H9 (cell line): Measurements from ENCODE around the gene CLIP4. TPM values are rescaled to one million over a fixed set of nuclear protein-coding genes. Genes with fewer than 3 reads are reported as not detected.

Experiments used
- DNase-seq: peaks from one replicate; pipeline ENCODE4 v3.0.0-alpha.2; 2017
- H2AFZ ChIP-seq: one replicate; pipeline ENCODE4 v1.6.1; 2013; ENCODE audit warnings: mild to moderate bottlenecking, low read length, control low read depth, moderate library complexity
- H2AK5ac ChIP-seq: 2 replicates; pipeline ENCODE4 v1.6.1; 2013; ENCODE audit warnings: low read length, control low read depth, mixed read lengths; ENCODE audit not compliant: insufficient read length
- H2BK120ac ChIP-seq: one replicate; pipeline ENCODE4 v1.6.1; 2013; ENCODE audit warnings: low read depth, mild to moderate bottlenecking, low read length, control low read depth, inconsistent platforms; ENCODE audit not compliant: poor library complexity, severe bottlenecking
- H2BK12ac ChIP-seq: 2 replicates; pipeline ENCODE4 v1.6.1; 2013; ENCODE audit warnings: low read length, control low read depth, mixed read lengths, low read depth; ENCODE audit not compliant: insufficient read length
- H2BK15ac ChIP-seq: 2 replicates; pipeline ENCODE4 v1.6.1; 2013; ENCODE audit warnings: low read depth, low read length, control low read depth
- H2BK20ac ChIP-seq: one replicate; pipeline ENCODE4 v1.6.1; 2013; ENCODE audit warnings: low read depth, mild to moderate bottlenecking, low read length, control low read depth, inconsistent platforms; ENCODE audit not compliant: poor library complexity, severe bottlenecking
- H2BK5ac ChIP-seq: 2 replicates; pipeline ENCODE4 v1.6.1; 2013; ENCODE audit warnings: low read length, control low read depth, mixed read lengths; ENCODE audit not compliant: insufficient read length
- H3K14ac ChIP-seq: 2 replicates; pipeline ENCODE4 v1.6.1; 2013; ENCODE audit warnings: low read length, control low read depth; ENCODE audit not compliant: insufficient read depth
- H3K18ac ChIP-seq: 2 replicates; pipeline ENCODE4 v1.6.1; 2013; ENCODE audit warnings: low read depth, mild to moderate bottlenecking, mixed read lengths, low read length, control low read depth; ENCODE audit not compliant: insufficient read length
- H3K23ac ChIP-seq: 2 replicates; pipeline ENCODE4 v1.6.1; 2013; ENCODE audit warnings: low read length, control low read depth, mixed read lengths, low read depth; ENCODE audit not compliant: insufficient read length
- H3K23me2 ChIP-seq: 2 replicates; pipeline ENCODE4 v1.6.1; 2013; ENCODE audit warnings: low read depth, mild to moderate bottlenecking, mixed read lengths, low read length, control low read depth; ENCODE audit not compliant: insufficient read length, poor library complexity, severe bottlenecking
- H3K27ac ChIP-seq: 2 replicates; pipeline ENCODE4 v1.5.1; 2013; ENCODE audit warnings: low read length, control low read depth, mixed read lengths, low read depth; ENCODE audit not compliant: insufficient read length
- H3K27me3 ChIP-seq: 2 replicates; pipeline ENCODE4 v1.6.1; 2013; ENCODE audit warnings: low read length, control low read depth, inconsistent platforms; ENCODE audit not compliant: insufficient read depth
- H3K4ac ChIP-seq: 2 replicates; pipeline ENCODE4 v1.6.1; 2013; ENCODE audit warnings: low read depth, mild to moderate bottlenecking, control low read depth, inconsistent platforms, low read length, moderate library complexity
- H3K4me1 ChIP-seq: 2 replicates; pipeline ENCODE4 v1.6.1; 2013; ENCODE audit warnings: low read length, control low read depth, inconsistent platforms; ENCODE audit not compliant: insufficient read depth
- H3K4me2 ChIP-seq: 2 replicates; pipeline ENCODE4 v1.6.1; 2013; ENCODE audit warnings: low read length, control low read depth, mixed read lengths; ENCODE audit not compliant: insufficient read length, insufficient read depth
- H3K56ac ChIP-seq: 2 replicates; pipeline ENCODE4 v1.6.1; 2013; ENCODE audit warnings: low read depth, mild to moderate bottlenecking, mixed read lengths, low read length, control low read depth; ENCODE audit not compliant: insufficient read length
- H3K79me1 ChIP-seq: 2 replicates; pipeline ENCODE4 v1.6.1; 2013; ENCODE audit warnings: low read depth, mild to moderate bottlenecking, moderate library complexity, low read length, control low read depth, inconsistent platforms; ENCODE audit not compliant: insufficient read depth, poor library complexity, severe bottlenecking
- H3K79me2 ChIP-seq: 2 replicates; pipeline ENCODE4 v1.6.1; 2013; ENCODE audit warnings: low read length, control low read depth, inconsistent platforms; ENCODE audit not compliant: insufficient read depth
- H3K9ac ChIP-seq: 2 replicates; pipeline ENCODE4 v1.6.1; 2013; ENCODE audit warnings: low read length, control low read depth, mixed read lengths; ENCODE audit not compliant: insufficient read length; ENCODE audit errors: extremely low read depth
- H3K9me3 ChIP-seq: one replicate; pipeline ENCODE4 v1.6.1; 2013; ENCODE audit warnings: low read depth, low read length, inconsistent platforms; ENCODE audit not compliant: control insufficient read depth
- H3T11ph ChIP-seq: one replicate; pipeline ENCODE4 v1.6.1; 2013; ENCODE audit warnings: mild to moderate bottlenecking, low read length, control low read depth, inconsistent platforms
- H4K20me1 ChIP-seq: one replicate; pipeline ENCODE4 v1.6.1; 2013; ENCODE audit not compliant: control insufficient read depth, insufficient read length, insufficient read depth
- H4K5ac ChIP-seq: 2 replicates; pipeline ENCODE4 v1.6.1; 2013; ENCODE audit warnings: low read depth, mild to moderate bottlenecking, mixed read lengths, low read length, control low read depth; ENCODE audit not compliant: insufficient read length
- H4K8ac ChIP-seq: replicated peaks from 2 replicates; pipeline ENCODE4 v1.6.1; 2013; ENCODE audit warnings: low read length, control low read depth, mixed read lengths, low read depth; ENCODE audit not compliant: insufficient read length
- H4K91ac ChIP-seq: 2 replicates; pipeline ENCODE4 v1.6.1; 2013; ENCODE audit warnings: low read depth, mild to moderate bottlenecking, moderate library complexity, mixed read lengths, low read length, control low read depth; ENCODE audit not compliant: insufficient read length
- H3K27ac Mint-ChIP-seq, 3 experiments: 2 replicates in 2 of 3; 3 replicates in 1 of 3; pipeline ENCODE4 v1.8.0; 2020 to 2021; ENCODE audit warnings: mixed read lengths in 3 of 3, mild to moderate bottlenecking in 1 of 3, moderate library complexity in 1 of 3
- H3K27me3 Mint-ChIP-seq: 2 replicates; pipeline ENCODE4 v1.8.0; 2021; ENCODE audit warnings: low read depth, mild to moderate bottlenecking, moderate library complexity, mixed read lengths
- H3K36me3 Mint-ChIP-seq, 3 experiments: 2 replicates in 2 of 3; 3 replicates in 1 of 3; pipeline ENCODE4 v1.8.0; 2020 to 2021; ENCODE audit warnings: low read depth in 3 of 3, mixed read lengths in 3 of 3; ENCODE audit not compliant: insufficient read depth in 1 of 3
- H3K4me1 Mint-ChIP-seq, 2 experiments: 2 replicates each; pipeline ENCODE4 v1.8.0; 2020; ENCODE audit warnings: mixed read lengths in 2 of 2
- H3K4me3 Mint-ChIP-seq, 2 experiments: 2 replicates in 1 of 2; 3 replicates in 1 of 2; pipeline ENCODE4 v1.8.0; 2020 to 2021; ENCODE audit warnings: mild to moderate bottlenecking in 2 of 2, mixed read lengths in 2 of 2, moderate library complexity in 1 of 2
- H3K9me3 Mint-ChIP-seq, 2 experiments: 2 replicates in 1 of 2; 3 replicates in 1 of 2; pipeline ENCODE4 v1.8.0; 2020; ENCODE audit warnings: mild to moderate bottlenecking in 2 of 2, mixed read lengths in 2 of 2, moderate library complexity in 1 of 2
- WGBS: extraction: QIAGEN DNeasy Blood & Tissue Kit; methylation state at CpG from one replicate; pipeline ENCODE4 v1.1.7; 2013; ENCODE audit warnings: missing lambda C conversion rate, low lambda C conversion rate, mixed read lengths; ENCODE audit not compliant: insufficient read length; ENCODE audit errors: extremely low coverage; 5-methylcytosine and 5-hydroxymethylcytosine counted together
- total RNA-seq: library from RNA; stranded (reverse); gene quantifications from 2 replicates; pipeline ENCODE4 v1.2.1, GENCODE V29; 2021
- TF ChIP-seq, protein P1 (sequence below): fragments of 200-600 bp; sonication (generic); conservative IDR thresholded peaks from 3 replicates; pipeline ENCODE4 v1.8.0; 2021; ENCODE audit warnings: antibody characterized with exemption, mild to moderate bottlenecking

The CLIP4 gene
- total RNA-seq, 1 experiment from 2014 or later, result 0.66 TPM

DNA sequence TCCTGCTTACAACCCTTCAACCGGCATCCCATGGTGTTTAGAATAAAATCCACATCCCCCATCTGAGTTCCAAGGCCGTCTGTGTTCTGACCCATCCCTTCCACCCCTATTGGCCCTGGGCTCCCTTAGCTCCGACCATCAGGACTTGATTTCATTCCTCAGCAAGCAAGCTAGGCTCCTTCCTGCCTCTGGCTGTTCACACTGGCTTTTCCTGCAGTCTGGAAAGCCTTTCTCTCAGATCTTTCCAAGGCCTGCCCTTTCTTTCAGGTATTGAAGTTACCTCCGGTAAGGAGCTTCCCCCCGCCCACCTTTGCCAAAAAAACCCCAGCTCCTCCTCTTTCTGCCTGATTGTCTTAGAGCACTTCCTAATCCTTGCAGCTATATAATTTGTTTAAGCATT lies 86.8 kb downstream of the CLIP4 start:
- Histone ChIP-seq H3K4ac (no peak overlapping the region), H3K23me2 (no peaks in the 10 kb centered on the region), H3K79me1 (no peaks in the 10 kb centered on the region), H2BK120ac (no peak overlapping the region), H2BK5ac (no peak overlapping the region), H4K5ac (no peak overlapping the region), H3K27ac (no peak overlapping the region), H3K4me1 (no peaks in the 10 kb centered on the region), H2AFZ (no peak overlapping the region), H2BK12ac (no peak overlapping the region), H4K20me1 (no peaks in the 10 kb centered on the region), H3T11ph (no peak overlapping the region), H3K23ac (no peak overlapping the region), H3K4me2 (no peak overlapping the region), H3K56ac (no peak overlapping the region), H3K9ac (no peak overlapping the region), H2BK15ac (no peak overlapping the region), H3K79me2 (no peaks in the 10 kb centered on the region), H2BK20ac (no peak overlapping the region), H3K18ac (no peak overlapping the region), H2AK5ac (no peak overlapping the region), H3K14ac (no peak overlapping the region), H3K9me3 (no peaks in the 10 kb centered on the region), H3K27me3 (no peaks in the 10 kb centered on the region), H4K91ac (no peak overlapping the region), H4K8ac (no peak overlapping the region)
- peaks cover 12 to 20% of the 10 kb centered on the region in 2 experiments for H3K4me1 Mint-ChIP-seq
- H3K27ac Mint-ChIP-seq, result peak overlapping the region; percentile 3 to 92 (median 21); a peak in 3 of 7 replicates
- no peaks in the 10 kb centered on the region; a peak in 1 of 5 replicates for H3K9me3 Mint-ChIP-seq
- H3K4me3 Mint-ChIP-seq, result peak overlapping the region in 1 of 2 experiments; percentile 34; a peak in 1 of 5 replicates
- TF ChIP-seq, protein P1, sequence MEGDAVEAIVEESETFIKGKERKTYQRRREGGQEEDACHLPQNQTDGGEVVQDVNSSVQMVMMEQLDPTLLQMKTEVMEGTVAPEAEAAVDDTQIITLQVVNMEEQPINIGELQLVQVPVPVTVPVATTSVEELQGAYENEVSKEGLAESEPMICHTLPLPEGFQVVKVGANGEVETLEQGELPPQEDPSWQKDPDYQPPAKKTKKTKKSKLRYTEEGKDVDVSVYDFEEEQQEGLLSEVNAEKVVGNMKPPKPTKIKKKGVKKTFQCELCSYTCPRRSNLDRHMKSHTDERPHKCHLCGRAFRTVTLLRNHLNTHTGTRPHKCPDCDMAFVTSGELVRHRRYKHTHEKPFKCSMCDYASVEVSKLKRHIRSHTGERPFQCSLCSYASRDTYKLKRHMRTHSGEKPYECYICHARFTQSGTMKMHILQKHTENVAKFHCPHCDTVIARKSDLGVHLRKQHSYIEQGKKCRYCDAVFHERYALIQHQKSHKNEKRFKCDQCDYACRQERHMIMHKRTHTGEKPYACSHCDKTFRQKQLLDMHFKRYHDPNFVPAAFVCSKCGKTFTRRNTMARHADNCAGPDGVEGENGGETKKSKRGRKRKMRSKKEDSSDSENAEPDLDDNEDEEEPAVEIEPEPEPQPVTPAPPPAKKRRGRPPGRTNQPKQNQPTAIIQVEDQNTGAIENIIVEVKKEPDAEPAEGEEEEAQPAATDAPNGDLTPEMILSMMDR, result no peak
- H3K36me3 Mint-ChIP-seq, result no peaks in the 10 kb centered on the region
- no peaks in the 10 kb centered on the region for H3K27me3 Mint-ChIP-seq
- WGBS, result no CpG with 5 or more reads among the region's 5 CpGs
- DNase-seq, result peak; percentile 79
